ENCODE results near the gene SKIC8.
A peak's percentile ranks its signal among the peaks of the same experiment; 100 is the strongest.
"Not testable (repeated sequence)": the region's sequence is repeated elsewhere in the genome, so short reads cannot be mapped to it uniquely, and the experiment has no call there.

SKIC8 gene

DNA sequence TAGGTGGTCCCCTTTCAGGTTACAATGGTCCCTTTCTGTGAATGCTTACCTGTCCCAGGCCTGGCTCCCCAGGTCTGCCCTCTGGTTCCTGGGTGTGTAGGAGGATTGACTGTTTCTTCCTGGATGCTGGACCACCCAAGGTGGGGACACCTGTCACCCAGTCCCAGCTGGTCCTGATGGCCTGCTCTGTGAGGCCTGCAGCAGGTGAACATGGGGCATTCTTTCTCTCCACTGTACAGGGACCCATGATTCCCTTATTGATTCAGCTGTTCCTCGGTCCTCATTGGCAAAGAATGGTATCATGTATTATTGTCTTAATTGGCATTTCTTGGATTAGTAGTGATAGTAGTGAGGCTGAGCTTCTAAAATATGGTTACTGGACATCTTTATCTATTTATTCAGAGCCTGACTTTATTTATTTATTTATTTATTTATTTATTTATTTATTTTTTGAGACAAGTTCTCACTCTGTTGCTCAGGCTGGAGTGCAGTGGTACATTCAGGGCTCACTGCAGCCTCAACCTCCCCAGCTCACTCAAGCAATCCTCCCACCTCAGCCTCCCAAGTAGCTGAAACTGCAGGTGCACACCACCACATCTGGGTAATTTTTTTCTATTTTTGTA is 43.9 kb downstream of the SKIC8 start:
- DNase-seq (ENCODE audit: low spot score): no peak

DNA sequence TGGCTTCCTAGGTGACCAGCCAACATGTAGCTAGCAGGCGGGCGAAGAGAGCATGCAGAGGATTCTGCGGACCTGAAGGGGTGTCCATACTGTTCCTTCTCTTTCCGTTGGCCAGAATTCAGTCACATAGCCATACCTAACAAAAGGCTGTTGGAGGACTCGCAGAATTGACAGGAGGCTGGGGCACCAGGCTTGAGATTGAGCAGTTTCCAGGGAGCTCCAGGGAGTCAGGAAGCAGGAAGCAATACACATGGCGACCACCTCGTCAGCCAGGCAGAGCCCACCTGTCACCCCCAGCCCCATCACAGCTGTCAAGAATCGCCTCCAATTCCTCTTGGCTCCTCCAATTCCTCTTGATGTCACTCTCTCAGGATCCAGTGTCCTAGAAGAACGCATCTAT is 48.3 kb downstream of the SKIC8 start:
- DNase-seq (ENCODE audit: low spot score): no peak

DNA sequence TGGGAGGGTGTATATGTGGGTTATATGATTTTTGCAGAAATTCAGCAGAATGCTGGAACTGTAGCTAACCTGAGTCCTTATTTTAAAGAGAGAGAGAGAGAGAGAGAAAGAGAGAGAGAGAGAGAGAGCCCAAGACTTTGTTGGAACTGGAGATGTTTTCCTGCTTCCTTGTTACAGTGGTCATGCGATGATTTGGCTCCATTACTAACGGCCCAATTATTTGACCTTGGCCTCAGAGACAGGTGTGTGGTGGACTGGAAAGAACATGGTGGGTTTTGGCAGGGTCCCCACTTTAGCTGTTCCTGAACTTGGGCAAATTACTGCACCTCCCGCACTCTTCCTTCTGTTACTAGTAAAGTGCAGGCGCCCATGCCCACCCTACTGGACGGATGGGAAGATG is 50.3 kb downstream of the SKIC8 start:
- DNase-seq (ENCODE audit: low spot score): no peak

DNA sequence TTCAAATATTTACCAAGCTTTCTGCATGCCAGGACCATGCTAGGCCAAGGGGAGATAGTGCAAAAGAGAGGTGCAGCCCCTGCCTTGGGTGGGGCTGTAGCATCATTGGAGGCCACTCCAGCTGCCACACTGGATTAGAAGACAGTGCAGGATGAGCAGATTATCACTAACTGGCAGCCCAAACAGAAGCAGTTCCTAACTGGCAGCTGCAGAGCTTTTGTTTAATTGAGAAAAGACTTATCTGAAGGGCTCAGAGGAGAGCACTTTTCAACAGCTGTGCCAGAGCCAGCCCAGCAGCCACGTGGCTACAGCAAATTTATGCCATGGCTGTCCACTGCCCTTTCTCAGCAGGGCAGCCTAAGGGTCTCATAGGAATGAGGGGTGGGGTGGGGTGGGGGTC is 51.5 kb downstream of the SKIC8 start:
- DNase-seq (ENCODE audit: low spot score): no peak

DNA sequence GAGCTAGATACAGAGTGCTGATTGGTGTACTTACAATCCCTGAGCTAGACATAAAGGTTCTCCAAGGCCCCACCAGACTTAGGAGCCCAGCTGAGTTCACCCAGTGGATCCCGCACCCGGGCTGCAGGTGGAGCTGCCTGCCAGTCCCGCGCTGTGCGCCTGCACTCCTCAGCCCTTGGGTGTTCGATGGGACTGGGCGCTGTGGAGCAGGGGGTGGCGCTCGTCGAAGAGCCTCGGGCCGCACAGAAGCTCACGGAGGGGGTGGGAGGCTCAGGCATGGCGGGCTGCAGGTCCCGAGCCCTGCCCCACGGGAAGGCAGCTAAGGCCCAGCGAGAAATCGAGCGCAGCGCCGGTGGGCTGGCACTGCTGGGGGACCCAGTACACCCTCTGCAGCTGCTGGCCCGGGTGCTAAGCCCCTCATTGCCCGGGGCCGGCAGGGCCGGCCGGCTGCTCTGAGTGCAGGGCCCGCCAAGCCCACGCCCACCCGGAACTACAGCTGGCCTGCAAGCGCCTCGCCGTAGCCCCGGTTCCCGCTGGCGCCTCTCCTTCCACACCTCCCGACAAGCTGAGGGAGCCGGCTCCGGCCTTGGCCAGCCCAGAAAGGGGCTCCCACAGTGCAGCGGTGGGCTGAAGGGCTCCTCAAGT is 53.3 kb downstream of the SKIC8 start:
- DNase-seq (ENCODE audit: low spot score): not testable (repeated sequence)

DNA sequence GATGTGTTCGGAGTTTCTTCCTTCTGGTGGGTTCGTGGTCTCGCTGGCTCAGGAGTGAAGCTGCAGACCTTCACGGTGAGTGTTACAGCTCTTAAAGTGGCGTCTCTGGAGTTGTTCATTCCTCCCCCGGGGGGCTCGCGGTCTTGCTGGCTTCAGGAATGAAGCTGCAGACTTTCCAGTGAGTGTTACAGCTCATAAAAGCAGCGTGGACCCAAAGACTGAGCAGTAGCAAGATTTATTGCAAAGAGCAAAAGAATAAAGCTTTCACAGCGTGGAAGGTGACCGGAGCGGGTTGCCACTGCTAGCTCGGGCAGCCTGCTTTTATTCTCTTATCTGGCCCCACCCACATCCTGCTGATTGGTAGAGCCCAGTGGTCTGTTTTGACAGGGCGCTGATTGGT is 54.0 kb downstream of the SKIC8 start:
- DNase-seq (ENCODE audit: low spot score): not testable (repeated sequence)

DNA sequence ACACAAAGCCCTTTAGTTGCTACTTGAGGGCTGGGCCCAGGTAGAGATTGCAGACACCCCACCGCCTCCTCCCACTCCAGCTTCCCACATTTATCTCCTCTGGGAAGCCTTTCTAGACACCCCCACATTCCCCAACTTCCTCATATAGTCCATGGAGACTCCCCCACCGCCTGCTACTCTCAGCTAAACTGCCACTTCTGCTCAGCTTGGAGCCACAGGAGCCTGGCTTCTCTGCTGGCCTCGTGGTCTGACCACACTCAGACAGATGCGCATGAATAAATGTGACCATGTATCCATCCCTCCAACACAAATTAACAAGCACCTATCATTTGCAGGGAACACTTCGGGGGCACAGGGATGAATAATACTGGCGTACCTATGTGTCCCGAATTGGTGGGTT is 54.5 kb downstream of the SKIC8 start:
- no peak for DNase-seq (ENCODE audit: low spot score)

DNA sequence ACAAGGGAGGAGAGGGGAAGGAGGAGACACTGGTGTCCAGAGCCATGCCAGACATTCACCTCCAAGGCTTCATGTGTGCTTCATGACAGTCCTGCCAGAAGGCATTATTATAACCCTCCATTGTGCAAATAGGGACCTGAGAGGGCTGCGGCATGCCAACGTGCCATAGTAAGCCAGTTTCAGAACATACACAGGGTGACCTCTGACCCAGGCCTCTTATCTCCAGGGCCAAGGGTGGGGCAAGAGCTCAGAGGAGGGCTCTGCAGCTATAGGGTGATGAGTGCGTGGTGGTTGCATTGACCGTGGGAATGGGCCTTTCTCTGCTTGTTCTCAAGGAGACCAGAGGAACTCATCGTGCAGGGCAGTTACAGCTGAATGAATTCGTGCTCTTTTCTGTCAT is 55.3 kb downstream of the SKIC8 start:
- DNase-seq (ENCODE audit: low spot score): no peak

DNA sequence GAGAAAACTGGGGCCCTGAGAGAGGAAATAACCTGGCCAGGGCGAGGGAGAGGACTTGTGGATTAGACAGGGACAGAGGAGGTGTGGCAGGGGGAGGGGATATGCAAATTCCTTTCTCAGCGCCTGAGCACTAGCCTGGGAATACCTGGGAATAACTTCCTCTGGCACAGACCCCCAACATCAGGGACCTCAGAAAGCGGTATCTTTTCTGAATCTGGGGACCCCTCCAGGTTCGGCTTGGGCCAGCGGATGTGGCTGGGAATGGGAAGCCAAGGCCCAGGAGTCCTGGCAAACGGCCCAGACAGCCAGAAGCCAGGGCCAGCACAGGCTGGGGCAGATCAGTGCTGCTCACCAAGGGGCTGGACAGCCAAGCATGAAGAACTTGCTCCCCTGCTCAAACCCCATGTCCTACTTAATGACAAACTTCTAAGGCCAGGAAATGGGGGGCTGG is 55.9 kb downstream of the SKIC8 start:
- no peak for DNase-seq (ENCODE audit: low spot score)

DNA sequence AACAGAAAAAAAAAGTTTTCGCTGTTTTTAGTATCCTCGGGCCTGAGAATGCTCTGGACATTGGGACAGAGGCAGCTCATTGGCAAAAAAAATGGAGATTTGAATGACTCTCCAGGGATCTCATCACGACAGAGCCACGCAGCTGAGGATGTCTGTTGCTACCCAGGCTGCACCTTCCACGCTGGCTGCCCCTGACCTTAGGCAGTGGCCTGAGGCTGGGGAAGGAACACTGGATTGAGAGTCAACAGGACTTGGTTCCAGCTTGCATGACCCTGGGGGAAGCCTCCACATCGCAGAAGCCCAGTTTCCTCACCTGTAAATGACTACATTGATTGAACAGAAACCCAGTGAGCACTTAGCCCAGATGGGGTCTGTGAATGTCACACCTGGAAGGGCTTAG is 56.4 kb downstream of the SKIC8 start:
- DNase-seq (ENCODE audit: low spot score): no peak

DNA sequence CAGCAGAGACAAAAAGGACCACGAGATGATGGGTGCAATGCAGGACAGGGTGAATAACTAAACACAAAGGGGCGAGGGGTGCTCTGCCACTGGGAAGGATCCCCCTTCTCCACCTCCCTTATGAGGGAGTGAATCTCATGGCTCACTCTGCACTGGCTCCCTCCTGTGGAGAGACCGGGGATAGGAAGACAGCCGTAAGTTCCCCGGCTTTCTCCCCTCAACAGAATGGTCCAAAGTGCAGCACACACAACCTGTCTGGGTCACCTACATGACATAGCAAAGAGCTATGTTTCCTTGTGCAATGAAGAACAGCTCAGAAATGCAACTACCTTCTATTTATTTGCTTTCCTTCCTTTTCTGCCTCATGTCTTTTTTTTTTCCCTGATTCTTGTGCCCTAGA is 57.3 kb downstream of the SKIC8 start:
- DNase-seq (ENCODE audit: low spot score): no peak

DNA sequence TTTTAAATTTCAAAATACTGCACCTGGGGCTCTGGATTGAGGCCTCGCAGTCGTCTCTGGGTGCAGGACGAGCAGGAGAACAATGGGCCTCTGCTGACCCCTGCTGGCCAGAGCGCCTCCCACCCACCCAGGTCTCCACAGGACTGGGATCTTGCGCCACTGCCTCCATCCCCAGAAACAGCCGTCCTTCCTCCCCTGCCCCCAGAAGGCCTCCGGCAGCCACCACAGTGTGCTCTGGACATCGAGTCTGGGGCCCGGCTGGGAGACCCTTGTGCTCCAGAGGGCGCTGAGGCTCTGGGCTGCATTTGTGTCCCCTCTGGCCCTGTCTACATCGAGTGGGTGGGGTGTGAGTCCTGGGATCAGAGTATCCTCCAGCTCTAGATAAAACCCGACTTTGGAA is 58.4 kb downstream of the SKIC8 start:
- DNase-seq (ENCODE audit: low spot score): peak; percentile 74

DNA sequence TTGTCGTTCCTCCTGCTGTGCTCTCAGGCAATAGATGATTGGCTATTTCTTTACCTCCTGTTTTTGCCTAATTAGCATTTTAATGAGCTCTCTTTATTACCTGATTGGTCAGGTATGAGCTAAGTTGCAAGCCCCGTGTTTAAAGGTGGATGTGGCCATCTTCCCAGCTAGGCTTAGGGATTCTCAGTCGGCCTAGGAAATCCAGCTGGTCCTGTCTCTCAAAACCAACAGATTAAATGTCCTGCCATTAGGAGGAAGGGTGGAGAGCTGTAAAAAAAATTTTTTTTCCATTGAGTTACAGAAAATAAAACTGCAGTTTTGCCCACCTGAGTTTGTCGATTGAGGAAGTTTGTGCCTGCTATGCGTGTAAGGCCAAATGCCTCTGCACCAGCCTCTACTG is 59.6 kb downstream of the SKIC8 start:
- DNase-seq (ENCODE audit: low spot score): no peak

DNA sequence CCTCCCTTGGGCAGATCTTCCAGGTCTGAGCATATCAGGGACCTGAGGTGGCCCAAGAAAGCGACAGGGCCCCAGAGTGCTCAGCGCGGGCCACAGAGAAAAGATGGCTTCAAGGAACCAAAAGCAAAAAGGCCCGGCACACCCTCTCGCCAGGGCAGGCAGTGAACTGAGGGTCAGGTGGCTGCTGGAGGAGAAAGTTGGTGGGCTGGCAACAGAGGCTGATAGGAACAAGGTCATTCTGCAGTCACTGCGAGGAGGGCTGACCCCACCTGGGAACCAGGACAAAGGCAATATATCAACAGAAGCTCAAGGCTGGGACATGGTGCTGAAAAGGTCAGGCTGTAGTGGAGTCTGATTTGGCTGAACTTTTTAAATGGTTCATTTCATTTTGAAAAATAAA is 62.3 kb downstream of the SKIC8 start:
- no peak for DNase-seq (ENCODE audit: low spot score)

DNA sequence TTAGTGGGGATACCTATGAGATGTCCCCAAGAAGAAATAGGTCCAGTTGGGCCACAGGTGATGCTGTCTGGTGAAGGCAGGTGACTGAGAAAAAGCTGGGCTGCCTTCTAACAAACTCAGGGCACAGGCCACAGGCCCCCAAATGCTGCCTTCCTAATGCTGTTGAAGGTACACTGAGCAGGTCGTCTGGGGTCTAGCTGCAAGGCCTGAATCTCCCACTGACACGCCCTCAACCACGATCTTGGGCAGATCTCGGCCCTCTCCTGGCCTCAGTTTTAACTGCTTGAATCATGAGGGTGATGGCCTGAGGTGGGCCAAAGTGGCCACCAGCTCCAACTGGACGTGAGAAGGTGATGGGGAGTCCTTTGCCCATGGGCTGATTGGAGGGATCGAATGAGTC is 62.9 kb downstream of the SKIC8 start:
- no peak for DNase-seq (ENCODE audit: low spot score)

DNA sequence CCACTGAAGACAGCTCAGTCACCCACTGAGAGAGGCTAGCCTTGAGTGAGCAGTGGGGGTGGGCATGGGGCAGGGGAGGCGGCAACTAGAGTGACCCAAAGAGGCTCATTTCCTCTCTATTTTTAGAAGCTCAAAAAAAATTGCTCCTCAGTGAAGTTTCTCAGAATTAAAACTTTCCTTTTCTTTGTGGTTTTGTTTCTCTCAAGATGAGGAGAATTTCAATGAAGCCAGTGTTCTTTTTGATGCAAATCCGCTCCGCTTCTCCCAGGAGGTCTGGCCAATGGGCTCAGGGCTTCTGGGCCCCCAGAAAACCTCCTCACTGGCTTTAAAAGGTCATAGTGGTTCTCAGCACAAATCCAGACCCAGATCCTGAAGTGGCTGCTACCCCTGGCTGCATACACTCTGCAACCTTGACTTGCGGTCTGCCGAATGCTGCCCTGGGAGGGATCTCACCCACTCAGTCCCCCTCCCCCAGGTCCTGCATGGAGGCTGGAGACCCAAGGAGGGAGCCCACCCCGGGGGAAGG is 64.8 kb downstream of the SKIC8 start, which contains the start of gene ACSBG1:
ACSBG1 (minus strand) TSS at position 51 of the 526 bp plus-strand sequence. CDS start 64 bp downstream, outside the sequence.
- DNase-seq (ENCODE audit: low spot score): peak; percentile 59

DNA sequence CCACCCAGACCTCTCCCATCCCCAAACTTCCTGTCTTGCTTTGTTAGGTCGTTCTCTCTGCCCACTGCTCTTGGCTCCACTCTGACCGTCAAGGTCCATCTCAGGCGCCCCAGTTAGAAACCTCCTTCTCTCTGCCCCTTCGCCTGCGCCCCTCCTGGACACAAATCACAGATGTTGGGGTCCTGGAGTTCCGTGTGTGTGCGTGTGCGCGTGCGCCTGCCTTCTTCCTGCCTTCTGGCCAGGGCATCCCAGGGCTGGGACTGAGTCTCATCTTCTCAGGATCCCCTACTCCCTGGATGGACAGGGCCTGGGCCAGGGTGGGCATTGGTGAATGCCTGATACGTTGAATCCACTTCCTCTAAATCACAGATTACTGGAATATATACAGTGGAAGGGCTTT is 65.9 kb downstream of the SKIC8 start:
- no peak for DNase-seq (ENCODE audit: low spot score)

Measured in putamen (tissue), 1 donor.